KOPT-K1 (cell line): ENCODE data around the gene MON2.
A peak's percentile ranks its signal among the peaks of the same experiment; 100 is the strongest.

Experiments used
- H3K27ac ChIP-seq: fragments of 200-600 bp; sonication (generic); 2 replicates; pipeline ENCODE4 v1.5.1; 2016; ENCODE audit warnings: antibody characterized with exemption, mild to moderate bottlenecking, low read depth, low read length; ENCODE audit not compliant: poor library complexity, severe bottlenecking
- H3K36me3 ChIP-seq: fragments of 200-600 bp; sonication (generic); 2 replicates; pipeline ENCODE4 v1.5.1; 2017; ENCODE audit warnings: antibody characterized with exemption, mild to moderate bottlenecking, low read length, moderate library complexity; ENCODE audit not compliant: insufficient read depth
- H3K9me3 ChIP-seq: fragments of 200-600 bp; sonication (generic); 2 replicates; pipeline ENCODE4 v1.5.1; 2017; ENCODE audit warnings: antibody characterized with exemption, low read length, mild to moderate bottlenecking; ENCODE audit not compliant: insufficient read depth, poor library complexity, severe bottlenecking

Gene MON2

GRCh38 chr12:62603061-62603810 is 136.6 kb downstream of the MON2 start:
- no peaks in the 10 kb centered on the region for H3K9me3 ChIP-seq
- H3K36me3 ChIP-seq = peaks cover 11% of the 10 kb centered on the region; the same call in 1 of the 2 replicates
- H3K27ac ChIP-seq = peak overlapping the region; percentile 97

GRCh38 chr12:62603811-62604098 is 137.1 kb downstream of the MON2 start:
- peak overlapping the region; percentile 97 for H3K27ac ChIP-seq
- peaks cover 11% of the 10 kb centered on the region; the same call in 1 of the 2 replicates for H3K36me3 ChIP-seq
- no peaks in the 10 kb centered on the region for H3K9me3 ChIP-seq

GRCh38 chr12:62604373-62604772 is 137.7 kb downstream of the MON2 start:
- no peaks in the 10 kb centered on the region for H3K9me3 ChIP-seq
- H3K36me3 ChIP-seq = peaks cover 11% of the 10 kb centered on the region; the same call in 1 of the 2 replicates
- H3K27ac ChIP-seq = peak overlapping the region; percentile 97

GRCh38 chr12:62604871-62605270 is 138.2 kb downstream of the MON2 start:
- Histone ChIP-seq H3K27ac (no peak overlapping the region), H3K36me3 (peaks cover 11% of the 10 kb centered on the region; the same call in 1 of the 2 replicates), H3K9me3 (no peaks in the 10 kb centered on the region)

DNA sequence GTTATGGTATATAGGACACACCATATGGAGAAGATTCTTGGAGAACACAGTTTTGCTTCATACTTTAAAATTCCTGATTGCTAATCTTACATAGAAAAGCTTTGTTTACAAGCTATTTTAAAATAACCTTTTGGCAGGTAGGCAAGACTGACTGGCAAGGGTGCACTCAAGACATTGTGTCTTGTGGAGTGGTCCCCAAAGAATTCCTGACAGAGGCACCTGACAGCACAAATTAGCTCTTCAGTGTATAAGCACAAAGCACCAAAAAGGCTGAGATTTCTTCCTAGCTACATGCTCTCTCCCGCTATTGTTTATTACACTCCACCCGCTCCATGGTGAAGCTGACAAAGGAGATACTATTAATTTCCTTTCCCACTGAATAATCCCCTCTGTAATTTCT is 139.4 kb downstream of the MON2 start:
- Histone ChIP-seq H3K9me3 (no peaks in the 10 kb centered on the region), H3K36me3 (peaks cover 11% of the 10 kb centered on the region; the same call in 1 of the 2 replicates), H3K27ac (no peak overlapping the region)

DNA sequence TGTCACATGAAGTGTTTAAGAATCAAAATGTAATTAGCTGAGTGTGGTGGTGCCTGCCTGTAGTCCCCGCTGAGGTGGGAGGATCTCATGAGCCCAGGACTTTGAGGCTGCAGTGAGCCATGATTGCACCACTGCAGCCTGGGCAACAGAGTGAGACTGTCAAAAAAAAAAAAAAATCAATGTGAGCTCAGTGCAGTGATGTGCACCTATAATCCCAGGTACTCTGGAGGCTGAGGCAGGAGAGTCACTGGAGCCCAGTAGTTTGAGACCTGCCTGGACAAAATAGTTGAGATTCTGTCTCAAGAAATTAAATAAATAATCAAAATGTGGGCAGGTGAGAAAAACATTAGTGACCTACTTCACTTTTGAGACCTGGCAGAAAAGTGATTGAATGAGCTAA is 140.0 kb downstream of the MON2 start:
- no peak overlapping the region for H3K27ac ChIP-seq
- H3K9me3 ChIP-seq = no peaks in the 10 kb centered on the region
- H3K36me3 ChIP-seq = peaks cover 11% of the 10 kb centered on the region; the same call in 1 of the 2 replicates

GRCh38 chr12:62613081-62613480 is 146.5 kb downstream of the MON2 start:
- Histone ChIP-seq H3K9me3 (no peaks in the 10 kb centered on the region), H3K27ac (no peak overlapping the region), H3K36me3 (no peaks in the 10 kb centered on the region)

DNA sequence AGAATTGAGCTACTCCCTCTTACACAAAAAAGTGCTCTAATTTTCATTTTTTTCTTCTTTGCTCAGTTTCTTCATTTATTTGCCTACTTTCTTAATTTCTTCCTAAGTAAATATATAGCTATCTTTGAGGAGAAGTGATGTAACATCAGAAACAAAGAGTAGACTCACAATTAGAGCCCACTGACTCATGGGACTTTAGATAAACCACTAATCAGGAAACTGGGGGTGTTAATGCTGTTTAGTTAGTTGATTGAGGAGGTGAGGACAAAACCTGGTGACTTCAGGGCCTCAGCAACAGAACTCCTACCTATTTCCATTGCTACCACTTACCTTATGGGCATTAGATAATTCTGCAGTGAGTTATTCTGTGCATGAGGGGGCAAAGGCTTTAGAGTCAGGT is 151.7 kb downstream of the MON2 start:
- Histone ChIP-seq H3K27ac (no peak overlapping the region), H3K36me3 (no peaks in the 10 kb centered on the region), H3K9me3 (no peaks in the 10 kb centered on the region)

DNA sequence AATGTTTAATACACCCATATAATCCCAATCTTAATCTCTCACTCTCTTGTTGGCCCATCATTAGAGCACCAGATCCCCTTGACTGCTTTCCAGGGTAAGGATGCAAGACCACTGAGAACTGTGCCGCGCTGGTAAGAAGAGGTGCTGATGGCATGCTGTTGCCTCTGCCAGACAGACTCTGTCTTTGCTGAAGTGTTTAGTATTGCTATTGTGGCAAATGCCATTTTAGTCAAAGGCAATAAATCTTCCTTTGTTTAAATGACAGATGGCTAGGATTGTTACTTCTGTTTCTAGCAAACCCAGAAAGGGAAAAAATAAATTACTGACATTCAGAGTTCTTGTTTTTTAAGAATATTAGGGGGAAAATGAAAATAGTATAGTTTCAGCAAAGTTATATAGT is 152.3 kb downstream of the MON2 start:
- H3K36me3 ChIP-seq = no peaks in the 10 kb centered on the region
- no peak overlapping the region for H3K27ac ChIP-seq
- no peaks in the 10 kb centered on the region for H3K9me3 ChIP-seq

- H3K27ac ChIP-seq = no peak overlapping the region
- H3K36me3 ChIP-seq = no peaks in the 10 kb centered on the region
Observed at GRCh38 chr12:62621101-62621638, 154.5 kb downstream of the MON2 start.

DNA sequence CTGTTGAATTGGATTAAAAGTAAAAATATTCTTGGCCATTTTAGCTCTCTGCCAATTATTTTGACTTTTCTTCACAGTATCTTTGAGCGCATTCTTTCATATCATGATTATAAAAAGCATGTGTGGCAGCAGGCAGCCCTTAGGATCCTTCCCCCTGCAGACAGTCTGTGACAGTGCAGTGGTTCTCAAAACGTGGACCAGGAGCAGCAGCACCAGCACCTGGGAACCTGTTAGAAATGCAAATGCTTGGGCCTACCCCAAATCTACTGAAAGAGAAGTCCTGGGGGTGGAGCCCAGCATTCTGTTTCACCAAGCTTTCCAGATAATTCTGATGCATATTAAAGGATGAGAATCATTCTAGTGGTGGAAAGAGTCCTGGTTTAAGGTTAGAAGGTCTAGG is 155.6 kb downstream of the MON2 start:
- Histone ChIP-seq H3K27ac (no peak overlapping the region), H3K9me3 (no peaks in the 10 kb centered on the region), H3K36me3 (no peaks in the 10 kb centered on the region)

More at GRCh38 chr12:62621101-62621638, 154.5 kb downstream of the MON2 start:
- no peaks in the 10 kb centered on the region for H3K9me3 ChIP-seq

- no peaks in the 10 kb centered on the region for H3K9me3 ChIP-seq
- H3K27ac ChIP-seq = no peak overlapping the region
- no peaks in the 10 kb centered on the region for H3K36me3 ChIP-seq
Observed at GRCh38 chr12:62625228-62625627, 158.6 kb downstream of the MON2 start.

DNA sequence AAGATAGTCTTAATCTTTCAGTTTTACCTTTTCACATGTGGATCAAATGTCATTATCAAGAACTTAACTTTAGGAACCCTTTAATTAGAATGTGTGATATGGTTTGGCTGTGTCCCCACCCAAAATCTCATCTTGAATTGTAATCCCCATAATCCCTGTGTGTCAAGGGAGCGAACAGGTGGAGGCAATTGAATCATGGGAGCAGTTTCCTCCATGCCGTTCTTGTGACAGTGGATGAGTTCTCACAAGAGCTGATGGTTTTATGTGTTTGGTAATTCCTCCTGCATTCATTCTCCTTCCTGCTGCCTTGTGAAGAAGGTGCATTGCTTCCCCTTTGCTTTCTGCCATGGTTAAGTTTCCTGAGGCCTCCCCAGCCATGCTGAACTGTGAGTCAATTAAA is 160.6 kb downstream of the MON2 start:
- no peaks in the 10 kb centered on the region for H3K36me3 ChIP-seq
- H3K9me3 ChIP-seq = no peaks in the 10 kb centered on the region
- H3K27ac ChIP-seq = no peak overlapping the region

GRCh38 chr12:62629413-62629812 is 162.8 kb downstream of the MON2 start:
- H3K27ac ChIP-seq = no peak overlapping the region
- no peaks in the 10 kb centered on the region for H3K9me3 ChIP-seq
- H3K36me3 ChIP-seq = no peaks in the 10 kb centered on the region

GRCh38 chr12:62629971-62630739 is 163.5 kb downstream of the MON2 start:
- Histone ChIP-seq H3K27ac (no peak overlapping the region), H3K9me3 (no peaks in the 10 kb centered on the region), H3K36me3 (no peaks in the 10 kb centered on the region)
